Activated CD4-positive, alpha-beta T cell treated with anti-CD3 and anti-CD28 coated beads, Interleukin-2, amount 10 ng/mL, durations not matched to agents 24 days and 14 days (primary cell): ENCODE data around the gene JMY. TPM values are rescaled to one million over a fixed set of nuclear protein-coding genes. Genes with fewer than 3 reads are reported as not detected.

Experiments
- DNase-seq: peaks from one replicate; pipeline ENCODE4 v3.0.0; 2022
- H3K27ac Mint-ChIP-seq: one replicate; pipeline ENCODE4 v1.8.0; 2022; ENCODE audit warnings: mild to moderate bottlenecking, mixed read lengths
- H3K27me3 Mint-ChIP-seq: one replicate; pipeline ENCODE4 v1.8.0; 2022; ENCODE audit warnings: mixed read lengths
- H3K36me3 Mint-ChIP-seq: one replicate; pipeline ENCODE4 v1.8.0; 2022; ENCODE audit warnings: low read depth, mild to moderate bottlenecking, mixed read lengths
- H3K4me1 Mint-ChIP-seq: one replicate; pipeline ENCODE4 v1.8.0; 2021; ENCODE audit warnings: mixed read lengths
- H3K4me3 Mint-ChIP-seq: one replicate; pipeline ENCODE4 v1.8.0; 2022; ENCODE audit warnings: mild to moderate bottlenecking, moderate library complexity, mixed read lengths
- H3K9me3 Mint-ChIP-seq: one replicate; pipeline ENCODE4 v1.8.0; 2021; ENCODE audit warnings: mixed read lengths
- intact Hi-C: fragments of 100-400 bp; cut with micrococcal nuclease; formaldehyde crosslinking; loops from one replicate; pipeline ENCODE4 v1.15.1; 2023
- total RNA-seq: library from RNA; stranded (reverse); gene quantifications from 2 replicates; pipeline ENCODE4 v1.2.3, GENCODE V29; 2022

JMY gene
- total RNA-seq, 1 donor from 2014 or later = 5.6 TPM

DNA sequence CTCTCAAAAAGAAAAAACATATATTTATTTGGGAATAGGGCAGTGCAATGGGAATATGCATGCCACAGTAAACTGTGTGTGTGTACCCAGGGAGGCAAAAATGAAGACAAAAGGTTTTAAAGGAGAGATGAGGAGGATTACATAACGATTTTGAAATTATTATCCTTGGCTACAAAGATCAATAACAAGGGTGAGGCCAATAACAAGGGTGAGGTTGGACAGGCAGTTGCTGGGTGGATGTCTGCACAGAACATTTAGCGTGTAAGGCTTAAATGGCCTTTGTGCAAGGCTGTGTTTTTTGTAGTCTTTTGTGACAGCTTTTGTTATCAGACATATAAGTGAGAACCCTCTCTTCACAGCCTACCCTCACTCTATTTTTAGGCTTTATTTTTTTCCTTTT lies 114.0 kb downstream of the JMY start:
- no peak overlapping the region for H3K4me3 Mint-ChIP-seq
- no peaks in the 10 kb centered on the region for H3K9me3 Mint-ChIP-seq
- no peaks in the 10 kb centered on the region for H3K4me1 Mint-ChIP-seq
- peaks cover 1% of the 10 kb centered on the region for H3K27me3 Mint-ChIP-seq
- intact Hi-C loops = no loop called here
- no peak for DNase-seq
- no peak overlapping the region for H3K27ac Mint-ChIP-seq
- no peaks in the 10 kb centered on the region for H3K36me3 Mint-ChIP-seq

DNA sequence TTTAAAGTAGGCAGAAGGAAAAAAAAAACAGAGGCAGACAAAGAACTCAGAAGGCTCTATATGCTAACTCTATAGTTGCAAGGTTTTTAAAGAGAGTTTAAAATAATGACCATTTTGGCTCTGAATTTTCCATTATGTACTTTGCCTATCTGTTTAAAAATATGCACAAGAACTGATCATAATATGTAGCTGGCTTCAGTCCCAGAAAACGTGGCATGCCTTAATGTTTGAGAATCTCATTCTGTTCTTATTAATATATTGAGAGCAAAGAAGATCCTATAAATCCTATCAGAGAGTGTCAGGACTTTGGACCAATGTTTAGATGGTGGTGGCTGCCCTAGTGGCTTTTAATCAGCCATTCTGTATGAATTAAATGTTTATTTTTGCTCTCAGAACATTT lies 121.5 kb downstream of the JMY start:
- intact Hi-C loops = no loop called here
- Mint-ChIP-seq H3K36me3 (no peaks in the 10 kb centered on the region), H3K4me3 (no peak overlapping the region), H3K27ac (no peak overlapping the region), H3K4me1 (no peaks in the 10 kb centered on the region), H3K9me3 (no peaks in the 10 kb centered on the region), H3K27me3 (no peaks in the 10 kb centered on the region)
- no peak for DNase-seq

Other genes starting within 250 kb of the JMY start
- gene DMGDH, start 166.5 kb upstream of the JMY start, total RNA-seq = not detected in 2 replicates
- not detected in 2 replicates for gene BHMT2, start 166.4 kb upstream of the JMY start, total RNA-seq
- gene BHMT, start 124.3 kb upstream of the JMY start, total RNA-seq = not detected in 2 replicates